ENCODE results near the gene COL6A3.
A peak's percentile ranks its signal among the peaks of the same experiment; 100 is the strongest.
"Not testable (repeated sequence)": the region's sequence is repeated elsewhere in the genome, so short reads cannot be mapped to it uniquely, and the experiment has no call there.

The COL6A3 gene

GRCh38 chr2:237384672-237385020, 29.3 kb downstream of the COL6A3 start:
- no peak for DNase-seq (ENCODE audit: low read depth in 2 of 2)

- peak; percentile 70 to 77 for DNase-seq (ENCODE audit: low read depth in 2 of 2)
Measured at GRCh38 chr2:237383991-237384671, 29.8 kb downstream of the COL6A3 start.

- DNase-seq (ENCODE audit: low read depth in 2 of 2): no peak
Measured at GRCh38 chr2:237380768-237381167, 33.2 kb downstream of the COL6A3 start.

GRCh38 chr2:237379636-237380035, 34.3 kb downstream of the COL6A3 start:
- no peak for DNase-seq (ENCODE audit: low read depth in 2 of 2)

GRCh38 chr2:237378650-237379049, 35.3 kb downstream of the COL6A3 start:
- no peak for DNase-seq (ENCODE audit: low read depth in 2 of 2)

GRCh38 chr2:237374284-237375060, 39.5 kb downstream of the COL6A3 start:
- no peak for DNase-seq (ENCODE audit: low read depth in 2 of 2)

GRCh38 chr2:237371856-237372255, 42.1 kb downstream of the COL6A3 start:
- DNase-seq (ENCODE audit: low read depth in 2 of 2): no peak

- no peak for DNase-seq (ENCODE audit: low read depth in 2 of 2)
Measured at GRCh38 chr2:237365671-237366070, 48.3 kb downstream of the COL6A3 start.

GRCh38 chr2:237364655-237365054, 49.3 kb downstream of the COL6A3 start:
- DNase-seq (ENCODE audit: low read depth in 2 of 2): no peak

GRCh38 chr2:237361194-237362004, 52.6 kb downstream of the COL6A3 start:
- DNase-seq (ENCODE audit: low read depth in 2 of 2): no peak

- DNase-seq (ENCODE audit: low read depth in 2 of 2): no peak
Measured at GRCh38 chr2:237359894-237360780, 53.8 kb downstream of the COL6A3 start.

GRCh38 chr2:237359518-237359840, 54.5 kb downstream of the COL6A3 start:
- DNase-seq (ENCODE audit: low read depth in 2 of 2): no peak

- DNase-seq (ENCODE audit: low read depth in 2 of 2): no peak
Measured at GRCh38 chr2:237358721-237359517, 55.0 kb downstream of the COL6A3 start.

- no peak for DNase-seq (ENCODE audit: low read depth in 2 of 2)
Measured at GRCh38 chr2:237355701-237356100, 58.3 kb downstream of the COL6A3 start.

- DNase-seq (ENCODE audit: low read depth in 2 of 2): no peak
Measured at GRCh38 chr2:237354892-237355291, 59.1 kb downstream of the COL6A3 start.

GRCh38 chr2:237354172-237354571, 59.8 kb downstream of the COL6A3 start:
- DNase-seq (ENCODE audit: low read depth in 2 of 2): not testable (repeated sequence)

GRCh38 chr2:237353215-237353614, 60.7 kb downstream of the COL6A3 start:
- no peak for DNase-seq (ENCODE audit: low read depth in 2 of 2)

GRCh38 chr2:237352279-237352845, 61.6 kb downstream of the COL6A3 start:
- DNase-seq (ENCODE audit: low read depth in 2 of 2): no peak

GRCh38 chr2:237351796-237352195, 62.2 kb downstream of the COL6A3 start:
- no peak for DNase-seq (ENCODE audit: low read depth in 2 of 2)

GRCh38 chr2:237351046-237351445, 62.9 kb downstream of the COL6A3 start:
- DNase-seq (ENCODE audit: low read depth in 2 of 2): no peak

Measured in fibroblast of skin of left quadriceps (primary cell).